ENCODE results near the gene GAREM2. TPM values are rescaled to one million over a fixed set of nuclear protein-coding genes. Genes with fewer than 3 reads are reported as not detected.

GAREM2 gene
- total RNA-seq, 2 experiments from 2014 or later, result not detected

- TF ChIP-seq, protein P1, sequence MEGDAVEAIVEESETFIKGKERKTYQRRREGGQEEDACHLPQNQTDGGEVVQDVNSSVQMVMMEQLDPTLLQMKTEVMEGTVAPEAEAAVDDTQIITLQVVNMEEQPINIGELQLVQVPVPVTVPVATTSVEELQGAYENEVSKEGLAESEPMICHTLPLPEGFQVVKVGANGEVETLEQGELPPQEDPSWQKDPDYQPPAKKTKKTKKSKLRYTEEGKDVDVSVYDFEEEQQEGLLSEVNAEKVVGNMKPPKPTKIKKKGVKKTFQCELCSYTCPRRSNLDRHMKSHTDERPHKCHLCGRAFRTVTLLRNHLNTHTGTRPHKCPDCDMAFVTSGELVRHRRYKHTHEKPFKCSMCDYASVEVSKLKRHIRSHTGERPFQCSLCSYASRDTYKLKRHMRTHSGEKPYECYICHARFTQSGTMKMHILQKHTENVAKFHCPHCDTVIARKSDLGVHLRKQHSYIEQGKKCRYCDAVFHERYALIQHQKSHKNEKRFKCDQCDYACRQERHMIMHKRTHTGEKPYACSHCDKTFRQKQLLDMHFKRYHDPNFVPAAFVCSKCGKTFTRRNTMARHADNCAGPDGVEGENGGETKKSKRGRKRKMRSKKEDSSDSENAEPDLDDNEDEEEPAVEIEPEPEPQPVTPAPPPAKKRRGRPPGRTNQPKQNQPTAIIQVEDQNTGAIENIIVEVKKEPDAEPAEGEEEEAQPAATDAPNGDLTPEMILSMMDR (conservative IDR thresholded peaks at IDR 0.05; ENCODE audit: low read length), result no peak
- no peak for TF ChIP-seq EZH2phosphoT487 (IDR thresholded peaks at IDR 0.05; ENCODE audit: borderline replicate concordance, low read depth, low read length)
- H3K4me1 ChIP-seq (ENCODE audit: insufficient read depth, low read length, poor library complexity, severe bottlenecking), result no peaks in the 10 kb centered on the region
- H3K4me2 ChIP-seq (ENCODE audit: low read length), result no peak overlapping the region
- H3K9me3 ChIP-seq (ENCODE audit: low read length), result no peaks in the 10 kb centered on the region
- CTCF ChIA-PET (ENCODE audit: unreplicated experiment), result no interaction called here
- intact Hi-C loops (cut with micrococcal nuclease; ENCODE audit: unreplicated experiment), result no loop called here
- no peaks in the 10 kb centered on the region for H4K20me1 ChIP-seq (ENCODE audit: insufficient read depth, low read length)
- H3K79me2 ChIP-seq (ENCODE audit: insufficient read depth, low read depth, low read length), result no peaks in the 10 kb centered on the region
- H3K9me2 ChIP-seq (ENCODE audit: insufficient read depth, low read length), result no peaks in the 10 kb centered on the region
- H3K36me3 ChIP-seq (ENCODE audit: insufficient read depth, low read length), result no peaks in the 10 kb centered on the region
- no TSS peak for BruUV-seq (replicated peaks)
- POLR2A ChIA-PET, result no interaction called here
- H3K27ac ChIP-seq (ENCODE audit: low read depth, low read length, poor library complexity, severe bottlenecking), result no peak overlapping the region
- no peak overlapping the region for H2AFZ ChIP-seq (ENCODE audit: low read length)
- no peak overlapping the region for H3K4me3 ChIP-seq (ENCODE audit: low read depth, low read length, poor library complexity, severe bottlenecking)
- DNase-seq (ENCODE audit: low spot score), result no peak
Measured at GRCh38 chr2:26182887-26183630, 10.2 kb downstream of the GAREM2 start.

GRCh38 chr2:26184121-26184520 is 11.2 kb downstream of the GAREM2 start:
- CTCF ChIA-PET (ENCODE audit: unreplicated experiment), result no interaction called here
- TF ChIP-seq EZH2phosphoT487 (IDR thresholded peaks at IDR 0.05; ENCODE audit: borderline replicate concordance, low read depth, low read length), result no peak
- TF ChIP-seq, protein P1 (conservative IDR thresholded peaks at IDR 0.05; ENCODE audit: low read length), result no peak
- DNase-seq (ENCODE audit: low spot score), result no peak
- Histone ChIP-seq H3K4me1 (ENCODE audit: insufficient read depth, low read length, poor library complexity, severe bottlenecking) (no peaks in the 10 kb centered on the region), H3K4me2 (ENCODE audit: low read length) (no peak overlapping the region), H3K9me3 (ENCODE audit: low read length) (no peaks in the 10 kb centered on the region), H4K20me1 (ENCODE audit: insufficient read depth, low read length) (no peaks in the 10 kb centered on the region), H3K27ac (ENCODE audit: low read depth, low read length, poor library complexity, severe bottlenecking) (no peak overlapping the region), H2AFZ (ENCODE audit: low read length) (no peak overlapping the region), H3K9me2 (ENCODE audit: insufficient read depth, low read length) (no peaks in the 10 kb centered on the region), H3K79me2 (ENCODE audit: insufficient read depth, low read depth, low read length) (no peaks in the 10 kb centered on the region), H3K4me3 (ENCODE audit: low read depth, low read length, poor library complexity, severe bottlenecking) (no peak overlapping the region), H3K36me3 (ENCODE audit: insufficient read depth, low read length) (no peaks in the 10 kb centered on the region)
- no TSS peak for BruUV-seq (replicated peaks)
- intact Hi-C loops (cut with micrococcal nuclease; ENCODE audit: unreplicated experiment), result no loop called here
- POLR2A ChIA-PET, result interaction anchor here (0.7 kb wide), 1 partner anchor 176 kb away, joined by 4 read pairs; no protein-coding TSS in a partner anchor

DNA sequence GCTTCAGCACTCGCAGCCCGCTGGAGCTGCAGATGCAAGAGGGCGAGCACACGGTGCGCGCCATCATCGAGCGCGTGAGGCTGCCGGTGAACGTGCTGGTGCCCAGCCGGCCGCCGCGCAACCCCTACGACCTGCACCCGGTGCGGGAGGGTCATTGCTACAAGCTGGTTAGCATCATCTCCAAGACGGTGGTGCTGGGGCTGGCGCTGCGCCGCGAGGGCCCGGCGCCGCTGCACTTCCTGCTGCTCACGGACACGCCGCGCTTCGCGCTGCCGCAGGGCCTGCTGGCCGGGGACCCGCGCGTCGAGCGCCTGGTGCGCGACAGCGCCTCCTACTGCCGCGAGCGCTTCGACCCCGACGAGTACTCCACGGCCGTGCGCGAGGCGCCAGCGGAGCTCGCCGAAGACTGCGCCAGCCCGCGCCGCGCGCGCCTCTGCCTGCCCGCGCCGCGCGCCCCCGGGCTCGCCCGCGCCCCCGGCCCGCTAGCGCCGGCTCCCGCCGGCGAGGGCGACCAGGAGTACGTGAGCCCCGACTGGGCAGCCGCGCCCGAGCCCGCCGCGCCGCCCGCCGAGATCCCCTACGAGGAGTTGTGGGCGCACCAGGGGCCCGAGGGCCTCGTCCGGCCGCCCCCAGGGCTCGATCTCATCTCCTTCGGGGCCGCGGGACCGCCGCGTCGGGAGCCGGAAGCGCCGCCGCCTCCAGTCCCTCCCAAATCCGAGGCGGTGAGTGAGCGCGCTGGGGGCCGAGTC is 11.8 kb downstream of the GAREM2 start:
- H3K4me3 ChIP-seq (ENCODE audit: low read depth, low read length, poor library complexity, severe bottlenecking), result peak overlapping the region; percentile 27
- no peaks in the 10 kb centered on the region for H4K20me1 ChIP-seq (ENCODE audit: insufficient read depth, low read length)
- no peak overlapping the region for H2AFZ ChIP-seq (ENCODE audit: low read length)
- H3K9me3 ChIP-seq (ENCODE audit: low read length), result no peaks in the 10 kb centered on the region
- ChIA-PET CTCF (ENCODE audit: unreplicated experiment) (no interaction called here), POLR2A (no interaction called here)
- intact Hi-C loops (cut with micrococcal nuclease; ENCODE audit: unreplicated experiment), result no loop called here
- H3K27ac ChIP-seq (ENCODE audit: low read depth, low read length, poor library complexity, severe bottlenecking), result no peak overlapping the region
- H3K36me3 ChIP-seq (ENCODE audit: insufficient read depth, low read length), result no peaks in the 10 kb centered on the region
- peak overlapping the region; percentile 66; the same call in 1 of the 2 replicates for H3K4me2 ChIP-seq (ENCODE audit: low read length)
- BruUV-seq (replicated peaks), result no TSS peak
- H3K79me2 ChIP-seq (ENCODE audit: insufficient read depth, low read depth, low read length), result no peaks in the 10 kb centered on the region
- no peaks in the 10 kb centered on the region for H3K9me2 ChIP-seq (ENCODE audit: insufficient read depth, low read length)
- TF ChIP-seq, protein P1 (conservative IDR thresholded peaks at IDR 0.05; ENCODE audit: low read length), result peak; percentile 37; the same call in 1 of the 2 replicates
- no peak for TF ChIP-seq EZH2phosphoT487 (IDR thresholded peaks at IDR 0.05; ENCODE audit: borderline replicate concordance, low read depth, low read length)
- no peaks in the 10 kb centered on the region for H3K4me1 ChIP-seq (ENCODE audit: insufficient read depth, low read length, poor library complexity, severe bottlenecking)
- peak; percentile 30 for DNase-seq (ENCODE audit: low spot score)
